ENCODE measurements around the gene C10orf143.
A peak's percentile ranks its signal among the peaks of the same experiment; 100 is the strongest.

The C10orf143 gene

GRCh38 chr10:130110246-130111112 lies at the start of gene C10orf143:
Gene C10orf143, minus strand, starts transcription at chr10:130110830. Its CDS starts 58 bp downstream, at chr10:130110772.
- Mint-ChIP-seq H3K27me3 (no peaks in the 10 kb centered on the region), H3K27ac (peak within 1 kb of the TSS; percentile 99), H3K9me3 (no peaks in the 10 kb centered on the region), H3K4me1 (ENCODE audit: low read depth) (peaks cover 60% of the 10 kb centered on the region), H3K4me3 (peak within 1 kb of the TSS; percentile 99), H3K36me3 (ENCODE audit: low read depth) (peaks cover 22% of the 10 kb centered on the region)

GRCh38 chr10:130159192-130159794 lies 48.7 kb upstream of the C10orf143 start:
- no peak overlapping the region for H3K27ac Mint-ChIP-seq
- no peaks in the 10 kb centered on the region for H3K27me3 Mint-ChIP-seq
- H3K4me3 Mint-ChIP-seq, result no peak overlapping the region
- peaks cover 27% of the 10 kb centered on the region for H3K4me1 Mint-ChIP-seq (ENCODE audit: low read depth)
- peaks cover 61% of the 10 kb centered on the region for H3K36me3 Mint-ChIP-seq (ENCODE audit: low read depth)
- no peaks in the 10 kb centered on the region for H3K9me3 Mint-ChIP-seq

GRCh38 chr10:130146042-130146441 lies 35.4 kb upstream of the C10orf143 start:
- H3K36me3 Mint-ChIP-seq (ENCODE audit: low read depth), result peaks cover 84% of the 10 kb centered on the region
- no peaks in the 10 kb centered on the region for H3K27me3 Mint-ChIP-seq
- H3K27ac Mint-ChIP-seq, result peak overlapping the region; percentile 23
- no peaks in the 10 kb centered on the region for H3K9me3 Mint-ChIP-seq
- no peak overlapping the region for H3K4me3 Mint-ChIP-seq
- peaks cover 31% of the 10 kb centered on the region for H3K4me1 Mint-ChIP-seq (ENCODE audit: low read depth)

GRCh38 chr10:130141878-130142277 lies 31.2 kb upstream of the C10orf143 start:
- Mint-ChIP-seq H3K4me1 (ENCODE audit: low read depth) (peaks cover 65% of the 10 kb centered on the region), H3K27me3 (no peaks in the 10 kb centered on the region), H3K4me3 (peak overlapping the region; percentile 22), H3K27ac (peak overlapping the region; percentile 74), H3K9me3 (no peaks in the 10 kb centered on the region), H3K36me3 (ENCODE audit: low read depth) (peaks cover 60% of the 10 kb centered on the region)

GRCh38 chr10:130141460-130141859 lies 30.8 kb upstream of the C10orf143 start:
- peaks cover 65% of the 10 kb centered on the region for H3K4me1 Mint-ChIP-seq (ENCODE audit: low read depth)
- peak overlapping the region; percentile 74 for H3K27ac Mint-ChIP-seq
- no peak overlapping the region for H3K4me3 Mint-ChIP-seq
- H3K9me3 Mint-ChIP-seq, result no peaks in the 10 kb centered on the region
- peaks cover 57% of the 10 kb centered on the region for H3K36me3 Mint-ChIP-seq (ENCODE audit: low read depth)
- H3K27me3 Mint-ChIP-seq, result no peaks in the 10 kb centered on the region

- Mint-ChIP-seq H3K36me3 (ENCODE audit: low read depth) (peaks cover 53% of the 10 kb centered on the region), H3K27me3 (no peaks in the 10 kb centered on the region), H3K4me1 (ENCODE audit: low read depth) (peaks cover 61% of the 10 kb centered on the region), H3K4me3 (peak overlapping the region; percentile 33), H3K27ac (no peak overlapping the region), H3K9me3 (no peaks in the 10 kb centered on the region)
Measured at GRCh38 chr10:130141038-130141437, 30.4 kb upstream of the C10orf143 start.

- no peak overlapping the region for H3K27ac Mint-ChIP-seq
- H3K4me3 Mint-ChIP-seq, result peak overlapping the region; percentile 33
- H3K27me3 Mint-ChIP-seq, result no peaks in the 10 kb centered on the region
- H3K4me1 Mint-ChIP-seq (ENCODE audit: low read depth), result peaks cover 60% of the 10 kb centered on the region
- H3K36me3 Mint-ChIP-seq (ENCODE audit: low read depth), result peaks cover 50% of the 10 kb centered on the region
- no peaks in the 10 kb centered on the region for H3K9me3 Mint-ChIP-seq
Measured at GRCh38 chr10:130140425-130140824, 29.8 kb upstream of the C10orf143 start.

- no peaks in the 10 kb centered on the region for H3K9me3 Mint-ChIP-seq
- peaks cover 35% of the 10 kb centered on the region for H3K36me3 Mint-ChIP-seq (ENCODE audit: low read depth)
- H3K4me3 Mint-ChIP-seq, result peak overlapping the region; percentile 89
- H3K4me1 Mint-ChIP-seq (ENCODE audit: low read depth), result peaks cover 63% of the 10 kb centered on the region
- H3K27me3 Mint-ChIP-seq, result no peaks in the 10 kb centered on the region
- peak overlapping the region; percentile 79 for H3K27ac Mint-ChIP-seq
Measured at GRCh38 chr10:130138479-130138866, 27.8 kb upstream of the C10orf143 start.

GRCh38 chr10:130137659-130138478 lies 27.2 kb upstream of the C10orf143 start:
- peak overlapping the region; percentile 89 for H3K4me3 Mint-ChIP-seq
- no peaks in the 10 kb centered on the region for H3K27me3 Mint-ChIP-seq
- peak overlapping the region; percentile 79 for H3K27ac Mint-ChIP-seq
- H3K9me3 Mint-ChIP-seq, result no peaks in the 10 kb centered on the region
- peaks cover 60% of the 10 kb centered on the region for H3K4me1 Mint-ChIP-seq (ENCODE audit: low read depth)
- peaks cover 31% of the 10 kb centered on the region for H3K36me3 Mint-ChIP-seq (ENCODE audit: low read depth)

- Mint-ChIP-seq H3K4me3 (peak overlapping the region; percentile 89), H3K27ac (peak overlapping the region; percentile 79), H3K4me1 (ENCODE audit: low read depth) (peaks cover 52% of the 10 kb centered on the region), H3K9me3 (no peaks in the 10 kb centered on the region), H3K27me3 (peaks cover under 1% of the 10 kb centered on the region), H3K36me3 (ENCODE audit: low read depth) (peaks cover 23% of the 10 kb centered on the region)
Measured at GRCh38 chr10:130137090-130137448, 26.4 kb upstream of the C10orf143 start.

- Mint-ChIP-seq H3K4me3 (peak within 1 kb of the TSS; percentile 89), H3K9me3 (no peaks in the 10 kb centered on the region), H3K36me3 (ENCODE audit: low read depth) (peaks cover 17% of the 10 kb centered on the region), H3K27me3 (peaks cover 7% of the 10 kb centered on the region), H3K27ac (peak within 1 kb of the TSS; percentile 87), H3K4me1 (ENCODE audit: low read depth) (peaks cover 45% of the 10 kb centered on the region)
Measured at GRCh38 chr10:130136226-130137089, 25.8 kb upstream of the C10orf143 start, which contains the start of gene GLRX3. Gene GLRX3, plus strand, starts transcription at chr10:130136391. Its CDS starts 30 bp downstream, at chr10:130136421.

- Mint-ChIP-seq H3K27ac (peak overlapping the region; percentile 45), H3K36me3 (ENCODE audit: low read depth) (peaks cover 12% of the 10 kb centered on the region), H3K27me3 (peaks cover 12% of the 10 kb centered on the region), H3K9me3 (no peaks in the 10 kb centered on the region), H3K4me3 (peak overlapping the region; percentile 86), H3K4me1 (ENCODE audit: low read depth) (peaks cover 38% of the 10 kb centered on the region)
Measured at GRCh38 chr10:130135676-130136225, 25.1 kb upstream of the C10orf143 start.

GRCh38 chr10:130128922-130129321 lies 18.3 kb upstream of the C10orf143 start:
- Mint-ChIP-seq H3K27me3 (peaks cover 47% of the 10 kb centered on the region), H3K9me3 (no peaks in the 10 kb centered on the region), H3K4me3 (no peak overlapping the region), H3K27ac (no peak overlapping the region), H3K4me1 (ENCODE audit: low read depth) (peaks cover 7% of the 10 kb centered on the region), H3K36me3 (ENCODE audit: low read depth) (no peaks in the 10 kb centered on the region)
